GM18519 (cell line): ENCODE data around the gene FUT3.

Experiments used
- ATAC-seq: cut with Tn5 transposase; IDR thresholded peaks from one replicate; pipeline ENCODE4 v1.9.1; 2021; ENCODE audit warnings: mild to moderate bottlenecking, moderate library complexity; ENCODE audit not compliant: unreplicated experiment, low FRiP score

The FUT3 gene

DNA sequence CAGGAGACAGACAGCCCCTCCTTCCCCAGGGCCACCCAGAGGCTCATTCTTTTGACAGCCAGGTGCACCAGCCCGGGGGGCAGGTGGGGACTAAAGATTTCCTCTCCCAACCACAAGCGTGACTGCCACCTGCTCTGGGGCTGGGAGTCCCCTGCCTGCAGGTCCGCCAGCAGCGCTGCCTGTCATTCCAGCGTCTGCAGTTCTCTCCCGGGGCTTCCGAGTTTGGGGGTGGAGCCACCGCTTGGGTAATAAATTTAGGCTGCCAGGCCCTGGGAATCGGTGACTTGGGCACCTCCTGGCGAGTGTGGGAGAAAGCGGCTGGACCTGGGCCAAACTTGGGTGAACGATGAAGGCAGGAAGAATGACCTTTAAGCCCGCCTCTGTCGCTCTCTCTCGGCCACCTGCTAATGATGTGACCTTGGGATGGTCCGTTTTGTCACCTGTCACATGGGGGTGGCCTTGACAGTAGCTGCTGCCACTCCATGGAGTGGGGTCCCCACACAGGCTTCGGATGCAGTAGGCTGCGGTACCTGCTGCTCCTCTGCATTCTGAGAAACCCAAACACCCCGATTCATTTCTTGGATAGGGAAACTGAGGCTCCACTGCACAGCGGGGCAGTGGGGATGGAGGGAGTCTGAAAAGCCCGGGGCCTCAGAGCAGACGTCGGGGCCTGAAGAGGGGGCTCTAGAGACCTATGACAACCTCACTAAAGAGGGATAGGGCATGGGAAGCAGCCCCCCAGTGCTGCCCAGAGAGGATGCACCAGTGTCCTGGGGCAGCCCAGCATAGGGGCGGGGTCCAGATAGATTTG is 24.5 kb downstream of the FUT3 start:
- ATAC-seq: no peak

DNA sequence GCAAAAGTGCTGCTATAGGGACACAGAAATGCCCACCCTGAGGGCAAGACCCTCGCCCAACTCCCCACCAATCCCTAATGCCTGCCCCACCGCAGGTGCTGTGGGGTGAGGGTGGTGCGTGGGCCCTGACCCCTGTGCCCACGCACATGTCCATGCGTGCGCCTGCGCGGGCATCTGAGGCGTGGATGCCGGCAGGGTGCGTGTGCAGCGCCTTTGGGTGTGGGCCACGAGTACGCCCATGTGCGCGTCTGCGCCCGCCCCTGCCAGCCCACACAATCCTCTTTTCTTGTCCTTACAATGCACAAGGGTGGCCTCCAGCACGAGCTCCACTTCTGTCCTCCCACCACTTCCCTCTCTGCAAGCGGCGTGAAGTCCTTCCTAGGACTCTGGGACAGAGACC is 26.1 kb downstream of the FUT3 start:
- no peak for ATAC-seq

GRCh38 chr19:5824751-5825150 is 26.5 kb downstream of the FUT3 start:
- ATAC-seq: no peak

DNA sequence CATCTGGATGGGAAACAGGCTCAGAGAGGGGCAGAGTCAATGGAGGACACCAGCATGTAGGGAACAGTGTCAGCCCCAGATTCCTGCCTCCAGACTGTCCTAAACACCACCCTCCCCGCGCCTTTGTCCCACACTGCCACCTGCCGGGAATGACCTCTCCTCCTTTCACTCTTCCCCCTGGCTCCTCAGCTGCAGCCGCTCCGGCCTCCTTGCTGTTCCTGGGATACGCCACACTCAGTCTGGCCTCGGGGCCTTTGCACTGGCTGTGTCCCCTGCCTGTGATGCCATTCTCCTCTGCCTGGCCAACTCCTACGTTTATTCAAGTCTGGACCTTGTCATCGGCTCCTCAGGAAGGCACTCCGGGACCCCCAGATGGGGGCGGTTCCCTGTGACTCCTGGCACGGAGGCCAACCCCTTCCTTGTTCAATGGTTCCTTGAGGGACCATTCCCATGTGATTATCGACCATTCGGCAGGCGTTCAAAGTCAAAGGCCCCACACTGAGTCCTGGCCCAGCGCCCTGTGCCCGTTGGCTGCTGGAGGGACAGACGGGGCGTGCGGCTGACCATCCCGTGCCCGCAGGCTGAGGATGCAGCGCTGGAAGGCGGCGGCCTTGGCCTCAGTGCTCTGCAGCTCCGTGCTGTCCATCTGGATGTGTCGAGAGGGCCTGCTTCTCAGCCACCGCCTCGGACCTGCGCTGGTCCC is 27.5 kb downstream of the FUT3 start:
- ATAC-seq: no peak

GRCh38 chr19:5822181-5822844 is 28.9 kb downstream of the FUT3 start:
- no peak for ATAC-seq

DNA sequence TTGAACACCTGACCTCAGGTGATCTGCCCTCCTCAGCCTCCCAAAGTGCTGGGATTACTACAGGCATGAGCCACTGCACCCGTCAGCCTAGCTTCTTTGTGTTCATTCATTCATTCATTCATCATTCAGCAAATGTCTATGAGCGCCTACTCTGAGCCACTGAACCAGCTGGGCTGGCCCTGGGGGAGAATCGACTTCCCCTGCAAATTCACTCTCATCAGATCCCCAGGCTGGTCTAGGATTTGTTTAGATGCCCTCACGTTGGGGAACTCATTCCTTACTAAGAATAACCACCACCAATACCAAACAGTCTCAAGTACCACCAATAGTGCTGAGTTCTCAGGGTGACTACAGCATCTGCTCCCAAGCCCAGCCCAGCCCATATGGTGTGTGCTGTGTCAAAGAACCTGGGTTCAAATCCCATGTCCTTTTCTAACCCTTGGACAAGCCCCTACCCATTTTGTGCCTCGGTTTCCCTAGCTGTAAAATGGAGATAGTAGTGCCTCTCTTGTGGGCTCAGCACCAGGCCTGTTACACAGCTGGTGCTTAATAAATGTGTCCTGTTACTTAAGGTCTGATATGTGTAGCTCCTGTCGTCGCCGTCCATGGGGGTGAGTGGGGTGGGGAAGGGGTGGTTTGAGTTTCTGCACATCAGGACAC is 29.6 kb downstream of the FUT3 start:
- no peak for ATAC-seq

- ATAC-seq: no peak
These were observed 30.5 kb downstream of the FUT3 start for GRCh38 chr19:5820785-5821184.

DNA sequence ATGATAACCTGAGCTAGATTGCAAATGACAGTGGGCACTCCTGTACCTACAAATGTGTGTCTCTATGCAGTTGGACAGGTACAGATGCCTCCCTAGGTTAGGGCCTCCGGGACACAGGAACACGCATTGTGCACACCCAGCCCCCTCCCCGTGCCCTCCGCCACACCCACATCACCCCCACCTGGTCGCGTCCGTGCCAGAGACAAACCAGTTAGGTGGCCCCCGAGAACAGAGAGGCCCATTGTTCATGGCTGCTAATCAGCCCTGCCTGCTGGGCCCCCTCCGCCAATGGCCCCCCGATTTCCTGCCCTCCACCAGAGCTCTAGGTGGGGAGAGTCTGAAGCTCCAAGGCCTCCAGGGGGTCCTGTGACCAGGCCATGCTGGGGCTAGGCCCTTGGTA is 32.7 kb downstream of the FUT3 start:
- no peak for ATAC-seq

DNA sequence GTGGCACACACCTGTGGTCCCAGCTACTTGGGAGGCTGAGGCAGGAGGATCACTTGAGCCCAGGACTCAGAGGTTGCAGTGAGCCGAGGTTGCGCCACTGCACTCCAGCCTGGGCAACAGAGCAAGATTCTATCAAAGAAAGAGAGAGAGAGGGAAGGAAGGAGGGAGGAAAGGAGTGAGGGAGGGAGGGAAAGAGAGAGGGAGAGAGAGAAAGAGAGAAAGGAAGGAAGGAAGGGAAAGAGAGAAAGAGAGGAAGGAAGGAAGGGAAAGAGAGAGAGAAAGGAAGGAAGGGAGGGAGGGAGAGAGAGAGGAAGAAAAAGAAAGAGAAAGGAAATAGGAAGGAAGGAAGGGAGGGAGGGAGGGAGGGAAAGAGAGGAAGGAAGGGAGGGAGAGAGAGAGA is 34.0 kb downstream of the FUT3 start:
- ATAC-seq: no peak

DNA sequence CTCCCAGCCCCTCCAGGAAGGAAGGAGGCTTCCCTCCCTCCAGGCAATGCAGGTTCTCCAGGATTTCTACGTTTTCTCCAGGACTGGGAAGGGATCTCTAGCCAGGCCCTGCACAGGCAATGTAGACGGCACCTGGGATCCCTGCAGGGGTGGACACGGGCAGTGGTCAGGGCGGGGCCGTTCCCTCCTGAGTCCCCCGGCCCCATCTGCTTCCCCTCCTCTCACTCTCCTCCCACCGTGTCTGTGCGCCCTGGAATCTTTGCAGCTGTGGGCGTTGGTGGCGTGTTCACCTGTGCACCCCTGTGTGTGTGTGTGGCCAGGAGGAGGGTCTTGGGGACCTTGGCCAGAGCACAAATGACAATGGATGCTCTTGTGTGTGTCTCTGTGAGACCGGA is 36.4 kb downstream of the FUT3 start:
- ATAC-seq: no peak

- ATAC-seq: no peak
These were observed 37.0 kb downstream of the FUT3 start for GRCh38 chr19:5814123-5814851.

GRCh38 chr19:5811117-5811516 is 40.1 kb downstream of the FUT3 start:
- ATAC-seq: no peak

GRCh38 chr19:5809469-5809868 is 41.8 kb downstream of the FUT3 start:
- no peak for ATAC-seq

GRCh38 chr19:5809053-5809452 is 42.2 kb downstream of the FUT3 start:
- no peak for ATAC-seq

- ATAC-seq: no peak
These were observed 43.0 kb downstream of the FUT3 start for GRCh38 chr19:5808120-5808816.

GRCh38 chr19:5806905-5807304 is 44.3 kb downstream of the FUT3 start:
- ATAC-seq: no peak

GRCh38 chr19:5806133-5806489 is 45.1 kb downstream of the FUT3 start:
- no peak for ATAC-seq

DNA sequence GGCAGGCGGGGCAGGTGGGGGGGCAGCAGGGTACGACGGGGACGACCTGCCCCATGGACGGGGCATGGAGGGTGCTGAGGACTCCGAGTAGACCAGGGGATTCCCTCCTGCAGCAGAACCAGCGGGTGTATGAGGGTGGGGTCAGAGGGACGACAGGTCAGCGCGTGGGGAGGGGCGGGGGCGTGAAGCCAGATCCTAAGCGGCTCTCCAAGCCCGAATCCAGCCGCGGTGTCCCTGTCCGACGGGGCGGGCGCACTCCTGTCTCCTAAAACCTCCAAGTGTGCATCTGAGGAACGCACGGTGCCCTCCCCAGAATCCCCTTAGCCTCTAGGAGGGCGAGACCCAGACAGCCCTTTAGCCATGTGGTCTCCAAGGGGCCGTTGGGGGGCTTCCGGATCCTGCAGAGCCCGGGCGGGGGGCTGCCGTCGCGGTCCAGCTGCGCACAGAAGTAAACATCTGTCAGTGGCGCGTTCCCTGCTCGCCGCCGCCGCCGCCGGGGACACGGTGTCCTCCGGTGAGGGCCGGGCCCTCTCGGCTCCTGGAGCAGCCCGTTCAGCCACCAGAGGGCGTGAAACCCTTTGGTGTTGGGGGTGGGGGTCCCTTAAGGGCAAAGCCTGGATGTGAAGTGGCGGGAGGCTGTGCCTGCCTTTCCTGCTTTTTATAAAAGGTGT is 45.7 kb downstream of the FUT3 start:
- ATAC-seq: no peak
